ENCODE data around the gene FRY.

Gene FRY

GRCh38 chr13:32134241-32135055 lies 102.9 kb downstream of the FRY start:
- TF ChIP-seq CTCF (IDR thresholded peaks at IDR 0.05; ENCODE audit: control insufficient read depth, extremely low read depth, insufficient read depth), result no peak
- DNase-seq (ENCODE audit: low read depth), result no peak

GRCh38 chr13:32135056-32135390 lies 103.4 kb downstream of the FRY start:
- no peak for DNase-seq (ENCODE audit: low read depth)
- H3K4me3 ChIP-seq (ENCODE audit: low read depth, low read length), result no peak overlapping the region
- TF ChIP-seq CTCF (IDR thresholded peaks at IDR 0.05; ENCODE audit: control insufficient read depth, extremely low read depth, insufficient read depth), result no peak

More at GRCh38 chr13:32134241-32135055, 102.9 kb downstream of the FRY start:
- H3K4me3 ChIP-seq (ENCODE audit: low read depth, low read length), result no peak overlapping the region

GRCh38 chr13:32135655-32136054 lies 104.1 kb downstream of the FRY start:
- no peak overlapping the region for H3K4me3 ChIP-seq (ENCODE audit: low read depth, low read length)
- TF ChIP-seq CTCF (IDR thresholded peaks at IDR 0.05; ENCODE audit: control insufficient read depth, extremely low read depth, insufficient read depth), result no peak
- no peak for DNase-seq (ENCODE audit: low read depth)

- no peak for TF ChIP-seq CTCF (IDR thresholded peaks at IDR 0.05; ENCODE audit: control insufficient read depth, extremely low read depth, insufficient read depth)
- no peak overlapping the region for H3K4me3 ChIP-seq (ENCODE audit: low read depth, low read length)
- DNase-seq (ENCODE audit: low read depth), result no peak
Measured at GRCh38 chr13:32136061-32136460, 104.5 kb downstream of the FRY start.

GRCh38 chr13:32136716-32137115 lies 105.1 kb downstream of the FRY start:
- no peak overlapping the region for H3K4me3 ChIP-seq (ENCODE audit: low read depth, low read length)
- TF ChIP-seq CTCF (IDR thresholded peaks at IDR 0.05; ENCODE audit: control insufficient read depth, extremely low read depth, insufficient read depth), result no peak
- DNase-seq (ENCODE audit: low read depth), result no peak

GRCh38 chr13:32139251-32139650 lies 107.7 kb downstream of the FRY start:
- H3K4me3 ChIP-seq (ENCODE audit: low read depth, low read length), result no peak overlapping the region
- no peak for TF ChIP-seq CTCF (IDR thresholded peaks at IDR 0.05; ENCODE audit: control insufficient read depth, extremely low read depth, insufficient read depth)
- no peak for DNase-seq (ENCODE audit: low read depth)

GRCh38 chr13:32140109-32140508 lies 108.5 kb downstream of the FRY start:
- no peak overlapping the region for H3K4me3 ChIP-seq (ENCODE audit: low read depth, low read length)
- no peak for TF ChIP-seq CTCF (IDR thresholded peaks at IDR 0.05; ENCODE audit: control insufficient read depth, extremely low read depth, insufficient read depth)
- DNase-seq (ENCODE audit: low read depth), result no peak

Measured in LNCaP clone FGC (cell line).